Measurements from ENCODE around the gene KCNQ2.

- TF ChIP-seq CTCF (IDR thresholded peaks at IDR 0.05; ENCODE audit: insufficient read depth, low read length, poor library complexity, severe bottlenecking) (no peak), EZH2phosphoT487 (conservative IDR thresholded peaks at IDR 0.05; ENCODE audit: low read length) (no peak)
Measured at GRCh38 chr20:63478346-63479302, 6.2 kb upstream of the KCNQ2 start.

Data from SU-DHL-6 (cell line).